Measurements from ENCODE around the gene FAM9C.

DNA sequence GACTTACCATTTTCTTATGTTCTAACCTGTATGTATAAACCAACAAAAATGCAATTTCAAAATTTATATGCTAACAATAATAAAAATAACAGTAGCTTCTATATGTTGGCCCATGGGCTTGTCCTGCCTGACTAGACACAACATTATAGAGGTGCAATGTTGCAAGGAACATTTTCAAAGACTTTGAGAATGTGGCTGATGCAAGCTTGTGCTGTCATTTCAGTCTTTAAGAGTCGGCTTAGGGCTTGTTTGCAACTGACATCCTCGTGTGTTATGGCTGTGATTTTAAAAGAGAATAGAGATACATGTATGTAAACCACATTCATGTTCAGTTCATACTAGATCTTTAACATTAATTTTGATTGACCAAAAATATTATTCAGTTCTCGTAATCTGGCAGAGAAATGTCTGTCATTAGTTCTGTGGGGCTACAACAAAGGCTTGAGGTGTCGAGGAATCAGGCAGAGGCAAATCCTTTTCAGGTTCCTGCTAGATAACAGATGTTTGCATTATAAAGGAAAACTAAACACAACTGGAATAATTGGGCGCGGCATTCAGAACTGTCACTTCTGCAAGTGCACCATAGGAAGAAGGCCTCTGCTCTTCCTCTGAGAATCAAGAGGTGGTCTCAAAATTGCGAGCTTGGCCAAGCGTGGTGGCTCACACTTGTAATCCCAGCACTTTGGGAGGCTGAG, 56.4 kb downstream of the FAM9C start:
- TF ChIP-seq SIN3A (IDR thresholded peaks at IDR 0.05; ENCODE audit: low read depth) (no peak), EZH2phosphoT487 (IDR thresholded peaks at IDR 0.05; ENCODE audit: borderline replicate concordance) (no peak), POLR2A (IDR thresholded peaks at IDR 0.05; ENCODE audit: borderline replicate concordance, extremely low read depth, insufficient read depth, insufficient read length) (no peak), JUND (IDR thresholded peaks at IDR 0.05) (no peak), YY1 (IDR thresholded peaks at IDR 0.05; ENCODE audit: extremely low read depth, insufficient replicate concordance, low read depth, low read length) (no peak), EGR1 (IDR thresholded peaks at IDR 0.05; ENCODE audit: low read depth) (no peak), POLR2AphosphoS5 (IDR thresholded peaks at IDR 0.05; ENCODE audit: low read depth, low read length) (no peak)
- TF ChIP-seq, protein P1, sequence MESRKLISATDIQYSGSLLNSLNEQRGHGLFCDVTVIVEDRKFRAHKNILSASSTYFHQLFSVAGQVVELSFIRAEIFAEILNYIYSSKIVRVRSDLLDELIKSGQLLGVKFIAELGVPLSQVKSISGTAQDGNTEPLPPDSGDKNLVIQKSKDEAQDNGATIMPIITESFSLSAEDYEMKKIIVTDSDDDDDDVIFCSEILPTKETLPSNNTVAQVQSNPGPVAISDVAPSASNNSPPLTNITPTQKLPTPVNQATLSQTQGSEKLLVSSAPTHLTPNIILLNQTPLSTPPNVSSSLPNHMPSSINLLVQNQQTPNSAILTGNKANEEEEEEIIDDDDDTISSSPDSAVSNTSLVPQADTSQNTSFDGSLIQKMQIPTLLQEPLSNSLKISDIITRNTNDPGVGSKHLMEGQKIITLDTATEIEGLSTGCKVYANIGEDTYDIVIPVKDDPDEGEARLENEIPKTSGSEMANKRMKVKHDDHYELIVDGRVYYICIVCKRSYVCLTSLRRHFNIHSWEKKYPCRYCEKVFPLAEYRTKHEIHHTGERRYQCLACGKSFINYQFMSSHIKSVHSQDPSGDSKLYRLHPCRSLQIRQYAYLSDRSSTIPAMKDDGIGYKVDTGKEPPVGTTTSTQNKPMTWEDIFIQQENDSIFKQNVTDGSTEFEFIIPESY (IDR thresholded peaks at IDR 0.05; ENCODE audit: extremely low read depth, insufficient replicate concordance, low read length): no peak
- TF ChIP-seq, protein P2, sequence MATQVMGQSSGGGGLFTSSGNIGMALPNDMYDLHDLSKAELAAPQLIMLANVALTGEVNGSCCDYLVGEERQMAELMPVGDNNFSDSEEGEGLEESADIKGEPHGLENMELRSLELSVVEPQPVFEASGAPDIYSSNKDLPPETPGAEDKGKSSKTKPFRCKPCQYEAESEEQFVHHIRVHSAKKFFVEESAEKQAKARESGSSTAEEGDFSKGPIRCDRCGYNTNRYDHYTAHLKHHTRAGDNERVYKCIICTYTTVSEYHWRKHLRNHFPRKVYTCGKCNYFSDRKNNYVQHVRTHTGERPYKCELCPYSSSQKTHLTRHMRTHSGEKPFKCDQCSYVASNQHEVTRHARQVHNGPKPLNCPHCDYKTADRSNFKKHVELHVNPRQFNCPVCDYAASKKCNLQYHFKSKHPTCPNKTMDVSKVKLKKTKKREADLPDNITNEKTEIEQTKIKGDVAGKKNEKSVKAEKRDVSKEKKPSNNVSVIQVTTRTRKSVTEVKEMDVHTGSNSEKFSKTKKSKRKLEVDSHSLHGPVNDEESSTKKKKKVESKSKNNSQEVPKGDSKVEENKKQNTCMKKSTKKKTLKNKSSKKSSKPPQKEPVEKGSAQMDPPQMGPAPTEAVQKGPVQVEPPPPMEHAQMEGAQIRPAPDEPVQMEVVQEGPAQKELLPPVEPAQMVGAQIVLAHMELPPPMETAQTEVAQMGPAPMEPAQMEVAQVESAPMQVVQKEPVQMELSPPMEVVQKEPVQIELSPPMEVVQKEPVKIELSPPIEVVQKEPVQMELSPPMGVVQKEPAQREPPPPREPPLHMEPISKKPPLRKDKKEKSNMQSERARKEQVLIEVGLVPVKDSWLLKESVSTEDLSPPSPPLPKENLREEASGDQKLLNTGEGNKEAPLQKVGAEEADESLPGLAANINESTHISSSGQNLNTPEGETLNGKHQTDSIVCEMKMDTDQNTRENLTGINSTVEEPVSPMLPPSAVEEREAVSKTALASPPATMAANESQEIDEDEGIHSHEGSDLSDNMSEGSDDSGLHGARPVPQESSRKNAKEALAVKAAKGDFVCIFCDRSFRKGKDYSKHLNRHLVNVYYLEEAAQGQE (IDR thresholded peaks at IDR 0.05; ENCODE audit: low read depth): no peak
- TF ChIP-seq, protein P3, sequence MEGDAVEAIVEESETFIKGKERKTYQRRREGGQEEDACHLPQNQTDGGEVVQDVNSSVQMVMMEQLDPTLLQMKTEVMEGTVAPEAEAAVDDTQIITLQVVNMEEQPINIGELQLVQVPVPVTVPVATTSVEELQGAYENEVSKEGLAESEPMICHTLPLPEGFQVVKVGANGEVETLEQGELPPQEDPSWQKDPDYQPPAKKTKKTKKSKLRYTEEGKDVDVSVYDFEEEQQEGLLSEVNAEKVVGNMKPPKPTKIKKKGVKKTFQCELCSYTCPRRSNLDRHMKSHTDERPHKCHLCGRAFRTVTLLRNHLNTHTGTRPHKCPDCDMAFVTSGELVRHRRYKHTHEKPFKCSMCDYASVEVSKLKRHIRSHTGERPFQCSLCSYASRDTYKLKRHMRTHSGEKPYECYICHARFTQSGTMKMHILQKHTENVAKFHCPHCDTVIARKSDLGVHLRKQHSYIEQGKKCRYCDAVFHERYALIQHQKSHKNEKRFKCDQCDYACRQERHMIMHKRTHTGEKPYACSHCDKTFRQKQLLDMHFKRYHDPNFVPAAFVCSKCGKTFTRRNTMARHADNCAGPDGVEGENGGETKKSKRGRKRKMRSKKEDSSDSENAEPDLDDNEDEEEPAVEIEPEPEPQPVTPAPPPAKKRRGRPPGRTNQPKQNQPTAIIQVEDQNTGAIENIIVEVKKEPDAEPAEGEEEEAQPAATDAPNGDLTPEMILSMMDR (IDR thresholded peaks at IDR 0.05 in 2 of 3, conservative IDR thresholded peaks at IDR 0.05 in 1 of 3; ENCODE audit: borderline replicate concordance in 1 of 3, insufficient read depth in 1 of 3, low read depth in 2 of 3, low read length in 2 of 3): no peak
- TF ChIP-seq, protein P4, sequence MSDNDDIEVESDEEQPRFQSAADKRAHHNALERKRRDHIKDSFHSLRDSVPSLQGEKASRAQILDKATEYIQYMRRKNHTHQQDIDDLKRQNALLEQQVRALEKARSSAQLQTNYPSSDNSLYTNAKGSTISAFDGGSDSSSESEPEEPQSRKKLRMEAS (IDR thresholded peaks at IDR 0.05): no peak
